ENCODE measurements around the gene PRKAA1.

GRCh38 chr5:40834391-40834848 is 36.2 kb upstream of the PRKAA1 start:
- no peak for TF ChIP-seq CTCF (conservative IDR thresholded peaks at IDR 0.05; ENCODE audit: low read depth, low read length)
- TF ChIP-seq POLR2A (IDR thresholded peaks at IDR 0.05; ENCODE audit: low read depth, low read length) = no peak
- TF ChIP-seq FOS (IDR thresholded peaks at IDR 0.05; ENCODE audit: low read depth, low read length) = no peak
